ENCODE measurements around the gene TEX38.
"Not testable (repeated sequence)": the region's sequence is repeated elsewhere in the genome, so short reads cannot be mapped to it uniquely, and the experiment has no call there.

The TEX38 gene

DNA sequence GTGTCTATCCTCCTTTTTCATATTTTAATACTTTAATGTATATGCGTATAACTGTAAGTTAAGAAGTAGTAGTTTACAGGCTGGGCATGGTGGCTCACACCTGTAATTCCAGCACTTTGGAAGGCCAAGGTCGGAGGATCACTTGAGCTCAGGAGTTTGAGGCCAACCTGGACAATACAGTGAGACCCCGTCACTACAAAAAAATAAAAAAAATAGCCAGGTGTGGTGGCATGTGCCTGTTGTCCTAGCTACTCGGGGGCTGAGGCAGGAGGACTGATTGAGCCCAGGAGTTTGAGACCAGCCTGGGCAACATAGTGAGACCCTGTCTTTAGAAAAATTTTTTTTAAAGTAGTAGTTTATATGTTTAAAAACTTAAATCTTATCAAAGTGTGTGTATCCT is 25.8 kb upstream of the TEX38 start:
- Histone ChIP-seq H3K4me1 (ENCODE audit: control insufficient read depth, insufficient read depth, low read length) (no peaks in the 10 kb centered on the region), H3K27me3 (ENCODE audit: control insufficient read depth, insufficient read depth, low read length) (no peaks in the 10 kb centered on the region), H3K36me3 (ENCODE audit: control insufficient read depth, insufficient read depth, low read length) (peaks cover 5% of the 10 kb centered on the region)

DNA sequence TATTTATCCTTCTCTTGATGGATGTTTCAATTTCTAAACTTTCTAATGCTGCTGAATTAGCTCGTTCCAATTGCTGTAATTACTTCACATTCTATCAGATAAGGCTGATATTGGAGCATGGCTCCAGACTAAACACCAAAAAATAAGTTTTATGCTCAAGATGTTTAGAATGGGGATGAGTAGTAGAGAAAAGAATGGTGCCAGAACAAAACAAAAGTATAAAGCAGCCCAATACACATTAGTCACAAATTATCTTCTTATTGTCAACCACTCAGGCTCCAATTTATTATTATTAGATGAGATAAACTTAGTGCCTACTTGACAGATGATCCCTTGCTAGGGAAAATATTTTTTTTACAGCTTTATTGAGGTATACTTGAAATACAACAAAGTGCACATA is 25.3 kb upstream of the TEX38 start:
- no peaks in the 10 kb centered on the region for H3K9me3 ChIP-seq (ENCODE audit: control insufficient read depth, insufficient read depth, low read length)
- H3K27me3 ChIP-seq (ENCODE audit: control insufficient read depth, insufficient read depth, low read length) = no peaks in the 10 kb centered on the region
- H3K4me1 ChIP-seq (ENCODE audit: control insufficient read depth, insufficient read depth, low read length) = no peaks in the 10 kb centered on the region
- H3K4me3 ChIP-seq (ENCODE audit: low read depth, low read length) = no peak overlapping the region
- H3K9ac ChIP-seq (ENCODE audit: low read depth, low read length) = no peak overlapping the region
- peaks cover 5% of the 10 kb centered on the region for H3K36me3 ChIP-seq (ENCODE audit: control insufficient read depth, insufficient read depth, low read length)

More for the DNA sequence above, 25.8 kb upstream of the TEX38 start:
- Histone ChIP-seq H3K4me3 (ENCODE audit: low read depth, low read length) (no peak overlapping the region), H3K9ac (ENCODE audit: low read depth, low read length) (no peak overlapping the region), H3K9me3 (ENCODE audit: control insufficient read depth, insufficient read depth, low read length) (no peaks in the 10 kb centered on the region)

DNA sequence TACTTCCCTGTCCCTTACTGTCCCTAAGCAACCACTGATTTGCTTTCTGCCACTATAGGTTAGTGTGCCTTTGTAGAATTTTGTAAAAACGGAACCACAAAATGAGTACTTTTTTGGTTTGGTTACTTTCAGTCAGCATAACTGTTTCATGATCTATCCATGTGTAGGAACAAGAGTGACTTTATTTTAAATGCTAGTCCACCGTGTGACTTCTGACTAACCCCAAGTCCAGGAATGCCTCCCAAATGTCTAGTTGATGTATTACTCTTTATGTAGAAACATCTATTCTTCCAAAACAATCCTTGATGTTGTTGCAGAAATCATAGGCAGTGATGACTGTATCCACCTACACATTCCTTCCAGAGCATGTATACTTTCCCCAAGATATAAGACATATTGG is 24.8 kb upstream of the TEX38 start:
- peaks cover 5% of the 10 kb centered on the region for H3K36me3 ChIP-seq (ENCODE audit: control insufficient read depth, insufficient read depth, low read length)
- H3K9ac ChIP-seq (ENCODE audit: low read depth, low read length) = no peak overlapping the region
- H3K4me1 ChIP-seq (ENCODE audit: control insufficient read depth, insufficient read depth, low read length) = no peaks in the 10 kb centered on the region
- H3K9me3 ChIP-seq (ENCODE audit: control insufficient read depth, insufficient read depth, low read length) = no peaks in the 10 kb centered on the region
- no peak overlapping the region for H3K4me3 ChIP-seq (ENCODE audit: low read depth, low read length)
- H3K27me3 ChIP-seq (ENCODE audit: control insufficient read depth, insufficient read depth, low read length) = no peaks in the 10 kb centered on the region

DNA sequence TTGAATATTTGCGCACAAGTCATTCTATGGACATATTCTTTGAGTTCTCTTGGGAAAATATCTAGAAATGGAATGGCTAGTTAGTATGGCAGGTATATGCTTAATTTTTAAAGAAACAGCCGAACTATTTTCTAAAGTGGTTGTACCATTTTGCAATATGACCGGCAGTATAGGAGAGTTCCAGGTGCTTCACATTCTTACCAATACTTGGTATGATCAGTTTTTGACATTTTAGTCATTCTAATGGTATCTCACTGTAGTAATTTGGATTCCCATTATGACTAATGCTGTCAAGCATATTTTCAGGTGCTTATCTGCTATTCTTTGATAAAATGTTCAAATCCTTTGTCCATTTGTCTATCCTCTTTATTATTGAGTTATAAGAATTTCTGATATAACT is 24.0 kb upstream of the TEX38 start:
- Histone ChIP-seq H3K4me1 (ENCODE audit: control insufficient read depth, insufficient read depth, low read length) (no peaks in the 10 kb centered on the region), H3K9me3 (ENCODE audit: control insufficient read depth, insufficient read depth, low read length) (no peaks in the 10 kb centered on the region), H3K4me3 (ENCODE audit: low read depth, low read length) (no peak overlapping the region), H3K36me3 (ENCODE audit: control insufficient read depth, insufficient read depth, low read length) (peaks cover 5% of the 10 kb centered on the region), H3K9ac (ENCODE audit: low read depth, low read length) (no peak overlapping the region), H3K27me3 (ENCODE audit: control insufficient read depth, insufficient read depth, low read length) (no peaks in the 10 kb centered on the region)

DNA sequence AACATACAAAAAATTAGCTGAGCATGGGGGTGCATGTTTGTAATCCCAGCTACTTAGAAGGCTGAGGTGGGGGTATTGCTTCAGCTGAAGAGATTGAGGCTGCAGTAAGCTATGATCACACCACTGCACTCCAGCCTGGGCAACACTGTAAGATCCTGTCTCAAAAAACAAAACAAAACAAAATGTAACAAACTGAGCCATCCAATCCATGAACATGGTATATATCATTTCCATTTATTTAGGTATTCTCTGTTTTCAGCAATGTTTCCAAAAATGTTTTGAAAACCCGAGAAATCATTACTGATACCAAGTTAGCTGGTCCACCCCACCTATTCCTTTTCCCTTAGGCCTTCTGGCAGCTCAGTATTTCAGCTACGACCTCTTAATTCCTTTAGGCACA is 21.9 kb upstream of the TEX38 start:
- H3K9me3 ChIP-seq (ENCODE audit: control insufficient read depth, insufficient read depth, low read length) = no peaks in the 10 kb centered on the region

DNA sequence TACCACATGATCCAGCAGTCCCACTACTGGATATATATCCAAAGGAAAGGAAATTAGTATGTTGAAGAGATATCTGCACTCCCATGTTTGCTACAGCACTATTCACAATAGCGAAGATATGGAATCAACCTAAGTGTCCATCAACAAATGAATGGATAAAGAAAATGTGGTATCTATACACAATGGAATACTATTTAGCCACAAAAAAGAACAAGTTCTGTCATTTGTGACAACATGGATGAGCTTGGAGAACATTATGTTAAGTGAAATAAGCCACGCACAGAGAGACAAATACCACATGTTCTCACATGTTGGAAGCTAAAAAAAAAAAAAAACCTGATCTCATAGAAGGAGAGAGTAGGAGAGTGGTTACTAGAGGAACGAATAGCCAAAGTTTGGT is 21.2 kb upstream of the TEX38 start:
- no peaks in the 10 kb centered on the region for H3K27me3 ChIP-seq (ENCODE audit: control insufficient read depth, insufficient read depth, low read length)
- no peaks in the 10 kb centered on the region for H3K36me3 ChIP-seq (ENCODE audit: control insufficient read depth, insufficient read depth, low read length)
- H3K9ac ChIP-seq (ENCODE audit: low read depth, low read length) = no peak overlapping the region
- H3K9me3 ChIP-seq (ENCODE audit: control insufficient read depth, insufficient read depth, low read length) = no peaks in the 10 kb centered on the region
- no peaks in the 10 kb centered on the region for H3K4me1 ChIP-seq (ENCODE audit: control insufficient read depth, insufficient read depth, low read length)
- no peak overlapping the region for H3K4me3 ChIP-seq (ENCODE audit: low read depth, low read length)

More for the DNA sequence above, 21.9 kb upstream of the TEX38 start:
- Histone ChIP-seq H3K36me3 (ENCODE audit: control insufficient read depth, insufficient read depth, low read length) (no peaks in the 10 kb centered on the region), H3K4me3 (ENCODE audit: low read depth, low read length) (no peak overlapping the region), H3K27me3 (ENCODE audit: control insufficient read depth, insufficient read depth, low read length) (no peaks in the 10 kb centered on the region), H3K9ac (ENCODE audit: low read depth, low read length) (no peak overlapping the region), H3K4me1 (ENCODE audit: control insufficient read depth, insufficient read depth, low read length) (no peaks in the 10 kb centered on the region)

DNA sequence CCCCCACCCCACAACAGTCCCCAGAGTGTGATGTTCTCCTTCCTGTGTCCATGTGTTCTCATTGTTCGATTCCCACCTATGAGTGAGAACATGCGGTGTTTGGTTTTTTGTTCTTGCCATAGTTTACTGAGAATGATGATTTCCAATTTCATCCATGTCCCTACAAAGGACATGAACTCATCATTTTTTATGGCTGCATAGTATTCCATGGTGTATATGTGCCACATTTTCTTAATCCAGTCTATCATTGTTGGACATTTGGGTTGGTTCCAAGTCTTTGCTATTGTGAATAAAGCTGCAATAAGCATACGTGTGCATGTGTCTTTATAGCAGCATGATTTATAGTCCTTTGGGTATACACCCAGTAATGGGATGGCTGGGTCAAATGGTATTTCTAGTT is 20.5 kb upstream of the TEX38 start:
- not testable (repeated sequence) for H3K4me3 ChIP-seq (ENCODE audit: low read depth, low read length); H3K9me3 ChIP-seq (ENCODE audit: control insufficient read depth, insufficient read depth, low read length); H3K36me3 ChIP-seq (ENCODE audit: control insufficient read depth, insufficient read depth, low read length); H3K9ac ChIP-seq (ENCODE audit: low read depth, low read length); H3K27me3 ChIP-seq (ENCODE audit: control insufficient read depth, insufficient read depth, low read length); H3K4me1 ChIP-seq (ENCODE audit: control insufficient read depth, insufficient read depth, low read length)

DNA sequence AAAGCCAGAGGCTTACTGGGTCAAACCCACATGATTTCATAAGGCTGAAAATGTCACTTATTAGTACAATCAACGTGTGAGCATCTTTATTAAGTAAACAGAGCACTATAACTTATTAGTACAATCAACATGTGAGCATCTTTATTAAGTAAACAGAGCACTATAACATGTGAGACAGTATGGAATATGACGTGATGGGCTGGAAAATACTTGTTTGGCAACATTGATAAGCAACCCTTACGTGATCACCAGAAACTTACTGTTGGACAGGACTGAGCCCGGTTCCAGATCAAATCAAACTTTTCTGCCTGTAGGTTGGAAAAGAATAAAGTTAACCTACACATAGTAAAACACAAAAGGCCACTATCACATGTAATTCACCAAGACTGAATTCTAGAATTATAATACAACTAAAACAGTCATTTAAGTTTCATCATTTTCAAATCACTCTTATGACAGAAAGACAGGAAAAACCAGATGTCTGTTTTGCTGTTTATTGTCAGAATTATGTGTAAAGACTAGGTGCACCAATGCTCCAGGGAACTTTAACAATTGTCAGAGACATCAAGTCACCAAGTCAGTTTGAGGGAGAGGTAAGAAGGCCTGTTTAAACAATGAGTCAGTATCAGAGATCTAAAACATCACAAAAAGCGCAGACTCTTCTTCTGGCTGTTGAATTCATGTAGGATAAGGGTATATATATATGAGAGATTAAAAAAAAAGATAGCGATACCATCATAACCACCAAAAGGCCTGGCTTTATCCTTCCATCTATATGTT is 19.1 kb upstream of the TEX38 start:
- H3K36me3 ChIP-seq (ENCODE audit: control insufficient read depth, insufficient read depth, low read length) = peaks cover 5% of the 10 kb centered on the region
- H3K4me1 ChIP-seq (ENCODE audit: control insufficient read depth, insufficient read depth, low read length) = no peaks in the 10 kb centered on the region
- H3K9me3 ChIP-seq (ENCODE audit: control insufficient read depth, insufficient read depth, low read length) = no peaks in the 10 kb centered on the region
- no peak overlapping the region for H3K4me3 ChIP-seq (ENCODE audit: low read depth, low read length)
- H3K9ac ChIP-seq (ENCODE audit: low read depth, low read length) = no peak overlapping the region
- H3K27me3 ChIP-seq (ENCODE audit: control insufficient read depth, insufficient read depth, low read length) = no peaks in the 10 kb centered on the region

DNA sequence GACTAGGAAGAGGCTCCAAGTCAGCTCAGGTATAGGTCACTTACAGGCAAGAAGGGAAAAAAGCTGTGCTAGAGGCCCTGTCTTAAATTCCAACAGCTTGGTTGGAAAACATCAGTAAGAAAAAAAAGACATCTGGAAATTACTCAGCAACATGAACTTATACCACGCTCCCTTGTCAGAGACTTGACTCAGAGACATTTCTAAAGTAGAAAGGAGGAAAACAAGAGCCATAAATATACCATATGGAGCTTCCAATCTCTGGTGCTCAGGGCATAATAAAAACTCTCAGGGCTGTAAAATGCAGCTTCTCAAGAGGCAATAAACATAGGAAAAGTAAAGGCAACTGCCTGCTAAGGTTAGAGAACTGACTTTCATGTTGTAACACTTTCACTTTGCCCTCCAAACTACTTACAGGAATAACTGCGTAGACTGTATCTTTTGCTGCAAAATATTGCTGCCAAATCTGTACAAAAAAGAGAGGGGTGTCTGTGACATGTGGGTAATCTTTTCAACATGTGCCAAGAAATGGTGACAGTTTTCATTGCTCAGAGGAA is 18.2 kb upstream of the TEX38 start:
- H3K27me3 ChIP-seq (ENCODE audit: control insufficient read depth, insufficient read depth, low read length) = no peaks in the 10 kb centered on the region
- H3K4me3 ChIP-seq (ENCODE audit: low read depth, low read length) = no peak overlapping the region
- no peaks in the 10 kb centered on the region for H3K9me3 ChIP-seq (ENCODE audit: control insufficient read depth, insufficient read depth, low read length)
- H3K9ac ChIP-seq (ENCODE audit: low read depth, low read length) = no peak overlapping the region
- H3K36me3 ChIP-seq (ENCODE audit: control insufficient read depth, insufficient read depth, low read length) = peaks cover 5% of the 10 kb centered on the region
- H3K4me1 ChIP-seq (ENCODE audit: control insufficient read depth, insufficient read depth, low read length) = no peaks in the 10 kb centered on the region

DNA sequence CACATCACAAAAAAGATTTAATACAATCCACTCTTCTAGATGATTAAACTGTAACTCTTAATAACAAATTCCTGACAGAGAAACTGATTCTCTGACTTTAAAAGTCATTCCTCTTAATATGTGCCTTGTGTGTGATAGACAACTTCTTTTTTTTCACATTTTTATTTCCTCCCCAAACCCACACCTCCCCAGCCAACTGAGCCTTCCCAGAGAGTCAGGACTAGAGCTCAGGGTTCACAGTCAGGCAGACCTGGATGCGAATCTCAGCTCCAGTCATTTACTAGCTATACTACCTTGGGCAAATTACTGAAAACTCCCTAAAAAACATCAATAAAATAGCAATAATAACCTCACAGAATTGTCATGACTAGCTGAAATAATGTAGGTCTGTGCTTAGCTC is 17.6 kb upstream of the TEX38 start:
- Histone ChIP-seq H3K9me3 (ENCODE audit: control insufficient read depth, insufficient read depth, low read length) (no peaks in the 10 kb centered on the region), H3K4me1 (ENCODE audit: control insufficient read depth, insufficient read depth, low read length) (no peaks in the 10 kb centered on the region), H3K4me3 (ENCODE audit: low read depth, low read length) (no peak overlapping the region), H3K9ac (ENCODE audit: low read depth, low read length) (no peak overlapping the region), H3K27me3 (ENCODE audit: control insufficient read depth, insufficient read depth, low read length) (no peaks in the 10 kb centered on the region), H3K36me3 (ENCODE audit: control insufficient read depth, insufficient read depth, low read length) (peaks cover 5% of the 10 kb centered on the region)

DNA sequence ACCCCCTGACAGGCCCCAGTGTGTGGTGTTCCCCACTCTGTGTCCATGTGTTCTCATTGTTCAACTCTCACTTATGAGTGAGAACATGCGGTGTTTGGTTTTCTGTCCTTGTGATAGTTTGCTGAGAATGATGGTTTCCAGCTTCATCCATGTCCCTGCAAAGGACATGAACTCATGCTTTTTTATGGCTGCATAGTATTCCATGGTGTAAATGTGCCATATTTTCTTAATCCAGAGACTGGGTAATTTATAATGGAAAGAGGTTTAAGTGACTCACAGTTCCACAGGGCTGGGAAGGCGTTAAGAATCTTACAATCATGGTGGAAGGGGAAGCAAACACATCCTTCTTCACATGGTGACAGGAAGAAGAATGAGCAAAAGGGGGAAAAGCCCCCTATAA is 17.0 kb upstream of the TEX38 start:
- H3K4me1 ChIP-seq (ENCODE audit: control insufficient read depth, insufficient read depth, low read length); H3K4me3 ChIP-seq (ENCODE audit: low read depth, low read length); H3K9me3 ChIP-seq (ENCODE audit: control insufficient read depth, insufficient read depth, low read length); H3K36me3 ChIP-seq (ENCODE audit: control insufficient read depth, insufficient read depth, low read length); H3K27me3 ChIP-seq (ENCODE audit: control insufficient read depth, insufficient read depth, low read length); H3K9ac ChIP-seq (ENCODE audit: low read depth, low read length): not testable (repeated sequence)

DNA sequence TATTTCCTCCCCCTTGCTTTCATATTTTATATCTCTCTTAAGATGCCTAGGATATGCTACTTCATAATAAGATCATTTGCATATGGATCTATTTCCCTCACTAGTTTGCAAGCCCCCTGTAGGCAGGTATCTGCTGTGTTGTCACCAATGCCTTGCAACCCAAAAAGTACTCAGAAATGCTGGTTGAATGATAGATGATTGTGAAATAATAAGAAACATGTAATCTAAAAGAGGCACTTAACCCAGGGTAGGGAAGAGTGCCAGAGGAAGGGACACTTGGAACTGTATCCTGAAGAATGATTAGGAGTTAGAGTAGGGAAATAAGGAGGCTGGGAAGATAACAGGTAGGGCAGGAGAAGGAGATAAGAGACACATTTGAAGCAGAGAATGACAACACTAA is 15.8 kb upstream of the TEX38 start:
- no peak overlapping the region for H3K4me3 ChIP-seq (ENCODE audit: low read depth, low read length)
- no peak overlapping the region for H3K9ac ChIP-seq (ENCODE audit: low read depth, low read length)
- no peaks in the 10 kb centered on the region for H3K4me1 ChIP-seq (ENCODE audit: control insufficient read depth, insufficient read depth, low read length)
- H3K36me3 ChIP-seq (ENCODE audit: control insufficient read depth, insufficient read depth, low read length) = peaks cover 5% of the 10 kb centered on the region
- H3K9me3 ChIP-seq (ENCODE audit: control insufficient read depth, insufficient read depth, low read length) = no peaks in the 10 kb centered on the region
- H3K27me3 ChIP-seq (ENCODE audit: control insufficient read depth, insufficient read depth, low read length) = no peaks in the 10 kb centered on the region
